Immature natural killer cell (primary cell): ENCODE data around the gene PANX1. TPM values are rescaled to one million over a fixed set of nuclear protein-coding genes. Genes with fewer than 3 reads are reported as not detected.
"Not testable (repeated sequence)": the region's sequence is repeated elsewhere in the genome, so short reads cannot be mapped to it uniquely, and the experiment has no call there.

Experiments
- DNase-seq, 3 donors: peaks; one replicate each; pipeline ENCODE4 v3.0.0; 2022; ENCODE audit warnings: mixed read lengths in 1 of 3
- H3K27ac Mint-ChIP-seq, 6 donors: one replicate each; pipeline ENCODE4 v1.8.0; 2020; ENCODE audit warnings: mixed read lengths in 6 of 6, mild to moderate bottlenecking in 5 of 6, inconsistent platforms in 4 of 6, moderate library complexity in 3 of 6
- H3K27me3 Mint-ChIP-seq, 3 donors: one replicate each; pipeline ENCODE4 v1.8.0; 2020 to 2021; ENCODE audit warnings: low read depth in 3 of 3, mild to moderate bottlenecking in 3 of 3, mixed read lengths in 3 of 3, moderate library complexity in 3 of 3, inconsistent platforms in 1 of 3
- H3K36me3 Mint-ChIP-seq, 3 donors: one replicate each; pipeline ENCODE4 v1.8.0; 2020; ENCODE audit warnings: mixed read lengths in 3 of 3, inconsistent platforms in 2 of 3, mild to moderate bottlenecking in 2 of 3
- H3K4me1 Mint-ChIP-seq, 2 donors: one replicate each; pipeline ENCODE4 v1.8.0; 2020; ENCODE audit warnings: inconsistent platforms in 2 of 2, mild to moderate bottlenecking in 2 of 2, mixed read lengths in 2 of 2, moderate library complexity in 1 of 2
- H3K4me3 Mint-ChIP-seq, 5 donors: one replicate each; pipeline ENCODE4 v1.8.0; 2020; ENCODE audit warnings: mild to moderate bottlenecking in 5 of 5, mixed read lengths in 5 of 5, inconsistent platforms in 3 of 5, moderate library complexity in 3 of 5
- H3K9me3 Mint-ChIP-seq, 6 donors: one replicate each; pipeline ENCODE4 v1.8.0; 2020; ENCODE audit warnings: mild to moderate bottlenecking in 6 of 6, mixed read lengths in 6 of 6, inconsistent platforms in 4 of 6, moderate library complexity in 3 of 6
- polyA plus RNA-seq, 3 donors: library from polyadenylated mRNA; unstranded; fragments of 300-500 nt; fragmentation: Illumina TruSeq; gene quantifications; one replicate each; pipeline ENCODE4 v1.2.3, GENCODE V29; 2021

Gene PANX1
- polyA plus RNA-seq, 3 donors from 2014 or later, result 9.2 to 16.0 (median 12.8) TPM

GRCh38 chr11:94112206-94112953, 16.3 kb upstream of the PANX1 start:
- H3K4me3 Mint-ChIP-seq, result no peak overlapping the region
- DNase-seq, result no peak
- peaks cover 0 to 5% (median 0%) of the 10 kb centered on the region in 3 donors for H3K36me3 Mint-ChIP-seq
- H3K27ac Mint-ChIP-seq, result no peak overlapping the region
- H3K9me3 Mint-ChIP-seq, result no peaks in the 10 kb centered on the region
- H3K4me1 Mint-ChIP-seq, result no peaks in the 10 kb centered on the region
- H3K27me3 Mint-ChIP-seq, result peaks cover 2 to 5% (median 2%) of the 10 kb centered on the region in 3 donors

DNA sequence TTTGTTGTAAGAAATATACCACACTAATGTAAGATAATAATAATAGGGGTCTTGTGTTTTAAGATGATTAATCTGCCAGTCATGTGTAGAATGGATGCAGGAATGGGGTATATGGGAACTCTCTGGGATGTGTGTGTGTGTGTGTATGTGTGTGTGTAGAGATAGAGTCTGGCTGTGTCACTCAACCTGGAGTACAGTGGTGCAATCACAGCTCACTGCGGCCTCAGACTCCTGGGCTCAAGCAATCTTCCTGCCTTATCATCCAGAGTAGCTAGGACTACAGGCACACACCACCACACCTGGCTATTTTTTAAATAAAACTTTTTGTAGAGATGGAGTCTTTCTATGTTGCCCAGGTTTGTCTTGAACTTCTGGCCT, 11.5 kb upstream of the PANX1 start:
- Mint-ChIP-seq H3K27ac (no peak overlapping the region), H3K36me3 (peaks cover 0 to 5% (median 0%) of the 10 kb centered on the region in 3 donors), H3K4me3 (no peak overlapping the region), H3K27me3 (peaks cover 0 to 2% (median 0%) of the 10 kb centered on the region in 3 donors), H3K4me1 (no peaks in the 10 kb centered on the region), H3K9me3 (no peaks in the 10 kb centered on the region)
- no peak for DNase-seq

DNA sequence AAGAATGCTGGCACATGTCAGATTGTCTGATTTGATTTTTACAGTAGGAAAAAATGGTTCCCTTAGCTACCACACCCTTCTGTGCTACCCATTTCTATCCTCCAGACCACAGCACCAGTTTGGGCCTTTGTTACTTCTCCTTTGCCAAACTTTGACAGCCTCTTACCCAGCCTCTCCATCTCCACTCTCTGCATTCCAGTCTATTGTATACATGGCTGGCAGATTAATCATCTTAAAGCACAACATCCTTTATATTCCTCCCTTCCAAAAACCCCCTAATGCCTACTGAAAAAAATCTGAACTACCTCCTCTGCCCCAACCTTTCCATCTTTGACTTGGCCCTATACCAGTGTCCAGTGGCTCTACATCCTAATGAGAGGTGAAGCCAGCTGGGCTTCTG, 10.8 kb upstream of the PANX1 start:
- peak overlapping the region in 1 of 6 donors; percentile 2 for H3K27ac Mint-ChIP-seq
- H3K4me1 Mint-ChIP-seq, result no peaks in the 10 kb centered on the region
- DNase-seq, result no peak
- H3K9me3 Mint-ChIP-seq, result no peaks in the 10 kb centered on the region
- H3K27me3 Mint-ChIP-seq, result peaks cover 0 to 2% (median 0%) of the 10 kb centered on the region in 3 donors
- no peak overlapping the region for H3K4me3 Mint-ChIP-seq
- peaks cover 0 to 5% (median 0%) of the 10 kb centered on the region in 3 donors for H3K36me3 Mint-ChIP-seq

DNA sequence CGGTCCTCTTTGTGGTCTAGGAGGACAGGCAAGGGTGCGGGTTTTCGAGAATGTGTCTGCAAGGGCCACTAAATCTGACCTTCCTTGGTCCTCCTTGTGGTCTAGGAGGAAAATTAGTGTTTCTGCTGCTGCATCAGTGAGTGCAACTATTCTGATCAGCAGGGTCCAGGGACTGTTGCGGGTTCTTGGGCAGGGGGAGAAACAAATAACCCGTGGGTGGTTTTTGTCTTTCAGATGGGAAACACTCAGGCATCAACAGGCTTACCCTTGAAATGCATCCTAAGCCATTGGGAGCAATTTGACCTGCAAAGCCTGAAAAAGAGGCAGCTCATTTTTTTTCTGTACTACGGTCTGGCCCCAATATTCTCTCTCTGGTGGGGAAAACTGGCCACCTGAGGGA, 9.0 kb upstream of the PANX1 start:
- H3K27ac Mint-ChIP-seq, H3K27me3 Mint-ChIP-seq, H3K4me3 Mint-ChIP-seq, H3K36me3 Mint-ChIP-seq, H3K4me1 Mint-ChIP-seq, DNase-seq, H3K9me3 Mint-ChIP-seq: not testable (repeated sequence)

GRCh38 chr11:94120516-94120915, 8.1 kb upstream of the PANX1 start:
- H3K27me3 Mint-ChIP-seq, H3K36me3 Mint-ChIP-seq, H3K27ac Mint-ChIP-seq, H3K4me3 Mint-ChIP-seq, DNase-seq, H3K9me3 Mint-ChIP-seq, H3K4me1 Mint-ChIP-seq: not testable (repeated sequence)

- Mint-ChIP-seq H3K27ac (no peak overlapping the region), H3K4me3 (no peak overlapping the region), H3K27me3 (peaks cover 0 to 5% (median 0%) of the 10 kb centered on the region in 3 donors), H3K36me3 (no peaks in the 10 kb centered on the region), H3K9me3 (no peaks in the 10 kb centered on the region), H3K4me1 (no peaks in the 10 kb centered on the region)
- no peak for DNase-seq
These were observed 7.7 kb upstream of the PANX1 start for GRCh38 chr11:94120946-94121345.

- Mint-ChIP-seq H3K4me3 (no peak overlapping the region), H3K27ac (no peak overlapping the region), H3K9me3 (no peaks in the 10 kb centered on the region), H3K4me1 (peaks cover 13 to 18% of the 10 kb centered on the region in 2 donors), H3K27me3 (peaks cover 0 to 12% (median 3%) of the 10 kb centered on the region in 3 donors), H3K36me3 (no peaks in the 10 kb centered on the region)
- no peak for DNase-seq
These were observed 3.1 kb upstream of the PANX1 start for GRCh38 chr11:94125407-94126115.

DNA sequence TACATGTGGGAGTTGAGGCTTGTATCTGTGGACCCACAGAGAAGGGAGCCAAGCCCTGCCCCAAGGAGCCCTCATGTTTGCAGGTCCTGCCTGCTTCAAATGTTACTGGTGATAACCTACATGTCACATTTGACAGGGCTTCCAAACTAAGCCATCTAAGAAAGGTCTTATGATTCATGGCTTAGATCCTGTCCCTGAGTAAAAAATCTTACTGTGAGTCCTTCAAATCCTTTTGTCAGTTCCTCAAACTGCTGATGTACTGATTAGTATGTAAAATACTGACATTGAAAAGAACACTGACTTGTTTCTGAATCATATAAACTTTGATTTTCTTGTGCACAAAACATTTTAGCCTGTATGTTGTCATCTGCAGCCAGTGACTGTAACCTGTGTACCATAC, 1.0 kb upstream of the PANX1 start:
- no peak for DNase-seq
- H3K4me1 Mint-ChIP-seq, result peaks cover 13 to 18% of the 10 kb centered on the region in 2 donors
- H3K27me3 Mint-ChIP-seq, result peaks cover 0 to 12% (median 3%) of the 10 kb centered on the region in 3 donors
- H3K36me3 Mint-ChIP-seq, result no peaks in the 10 kb centered on the region
- H3K27ac Mint-ChIP-seq, result peak overlapping the region; percentile 86 to 95 (median 92)
- peak overlapping the region in 3 of 5 donors; percentile 91 to 94 (median 92) for H3K4me3 Mint-ChIP-seq
- H3K9me3 Mint-ChIP-seq, result no peaks in the 10 kb centered on the region

DNA sequence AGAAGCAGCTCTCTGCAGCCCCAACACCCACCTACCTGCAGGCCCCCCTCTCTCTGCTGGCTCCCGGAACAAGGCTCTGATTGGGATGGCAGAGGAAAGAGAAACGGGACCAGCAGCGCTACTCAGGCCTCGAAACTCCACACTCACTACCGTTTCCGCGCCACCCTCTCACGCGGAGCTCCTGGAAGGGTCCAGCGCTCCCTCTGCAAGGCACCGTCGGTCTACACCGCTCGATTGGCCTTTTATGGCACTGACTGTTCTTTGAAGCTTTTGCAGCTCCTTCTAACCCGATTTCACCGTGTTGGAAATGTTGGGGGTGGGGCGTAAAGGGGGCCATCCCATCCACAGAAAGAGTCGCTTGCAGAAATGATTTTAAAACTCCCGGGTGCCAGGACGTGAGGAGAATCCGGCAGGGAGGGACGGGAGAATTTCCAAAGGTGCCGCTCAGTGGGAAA, 323 bp upstream of the PANX1 start:
- Mint-ChIP-seq H3K27me3 (peaks cover 0 to 12% (median 3%) of the 10 kb centered on the region in 3 donors), H3K9me3 (no peaks in the 10 kb centered on the region), H3K36me3 (no peaks in the 10 kb centered on the region), H3K4me3 (peak overlapping the region in 3 of 5 donors; percentile 91 to 94 (median 92)), H3K4me1 (peaks cover 16 to 20% of the 10 kb centered on the region in 2 donors), H3K27ac (peak overlapping the region; percentile 86 to 95 (median 92))
- no peak for DNase-seq

GRCh38 chr11:94129512-94130297, 1.1 kb downstream of the PANX1 start:
- Mint-ChIP-seq H3K4me1 (peaks cover 25 to 30% of the 10 kb centered on the region in 2 donors), H3K36me3 (no peaks in the 10 kb centered on the region), H3K9me3 (no peaks in the 10 kb centered on the region), H3K27me3 (peaks cover 0 to 11% (median 3%) of the 10 kb centered on the region in 3 donors), H3K4me3 (no peak overlapping the region), H3K27ac (no peak overlapping the region)
- DNase-seq, result no peak

- DNase-seq, result no peak
- Mint-ChIP-seq H3K4me1 (peaks cover 29 to 34% of the 10 kb centered on the region in 2 donors), H3K27me3 (peaks cover 0 to 8% (median 3%) of the 10 kb centered on the region in 3 donors), H3K9me3 (no peaks in the 10 kb centered on the region), H3K4me3 (no peak overlapping the region), H3K27ac (no peak overlapping the region), H3K36me3 (no peaks in the 10 kb centered on the region)
These were observed 1.8 kb downstream of the PANX1 start for GRCh38 chr11:94130298-94131046.

DNA sequence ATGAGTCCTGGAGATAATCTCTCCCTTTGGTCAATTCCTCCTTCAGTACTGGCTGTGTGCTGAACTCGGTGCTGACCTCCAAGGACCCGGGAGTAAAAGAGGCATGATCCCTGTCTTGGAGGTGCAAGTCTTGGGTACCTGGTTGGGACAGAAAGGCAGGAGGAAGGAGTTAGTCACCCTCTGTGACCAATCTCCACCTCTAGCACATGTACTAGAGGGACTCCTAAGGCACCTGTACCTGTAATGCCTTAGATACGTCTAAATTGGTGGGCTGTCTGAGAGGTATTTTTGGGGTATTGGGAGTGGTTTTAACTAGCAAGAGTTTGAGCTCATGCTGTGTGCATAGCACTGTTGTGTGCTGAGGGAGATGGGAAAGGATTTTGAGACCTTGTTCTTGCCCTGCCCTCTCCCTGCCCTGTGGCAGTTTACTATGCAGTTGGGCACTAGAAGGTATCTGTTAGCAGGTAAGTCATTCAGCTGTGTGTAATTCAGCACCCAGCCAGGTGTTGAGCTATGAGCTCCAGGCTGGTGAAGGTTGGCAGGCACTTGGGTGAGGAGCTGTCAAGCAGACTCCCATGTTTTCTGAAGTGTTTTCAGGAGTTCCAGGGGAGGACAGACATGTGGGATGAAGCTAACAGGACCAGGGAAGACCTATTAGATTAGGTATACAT, 2.5 kb downstream of the PANX1 start:
- no peaks in the 10 kb centered on the region for H3K9me3 Mint-ChIP-seq
- no peak overlapping the region for H3K27ac Mint-ChIP-seq
- H3K4me3 Mint-ChIP-seq, result no peak overlapping the region
- peaks cover 37 to 41% of the 10 kb centered on the region in 2 donors for H3K4me1 Mint-ChIP-seq
- peaks cover 0 to 8% (median 3%) of the 10 kb centered on the region in 3 donors for H3K27me3 Mint-ChIP-seq
- no peaks in the 10 kb centered on the region for H3K36me3 Mint-ChIP-seq
- DNase-seq, result no peak

DNA sequence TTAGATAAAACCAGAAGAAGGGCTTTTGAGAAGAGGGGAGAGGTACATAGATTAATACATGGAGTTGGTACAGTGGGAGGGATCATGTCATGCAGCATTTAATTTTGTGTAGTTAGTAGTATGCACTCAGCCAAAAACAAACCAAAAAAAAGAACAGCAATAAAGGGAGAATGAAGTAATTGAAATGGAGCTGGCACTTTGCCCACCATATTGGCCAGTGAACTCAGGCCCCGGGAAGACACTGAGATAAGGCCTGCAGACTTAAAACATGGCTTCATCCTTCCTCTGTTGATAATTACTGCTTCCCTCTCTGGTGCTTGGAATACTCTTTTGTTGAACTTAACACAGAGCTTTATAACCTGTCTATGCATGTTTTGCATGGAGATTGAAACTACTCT, 3.1 kb downstream of the PANX1 start:
- Mint-ChIP-seq H3K4me1 (peaks cover 42 to 47% of the 10 kb centered on the region in 2 donors), H3K27me3 (peaks cover 0 to 8% (median 3%) of the 10 kb centered on the region in 3 donors), H3K36me3 (peaks cover 0 to 2% (median 0%) of the 10 kb centered on the region in 3 donors), H3K27ac (no peak overlapping the region), H3K9me3 (peaks cover 0 to under 1% (median 0%) of the 10 kb centered on the region in 6 donors), H3K4me3 (no peak overlapping the region)
- DNase-seq, result no peak
